Astrocyte (in vitro differentiated cells and primary cell): Measurements from ENCODE around the gene CDH13. TPM values are rescaled to one million over a fixed set of nuclear protein-coding genes. Genes with fewer than 3 reads are reported as not detected.

ENCODE experiments used
- DNase-seq: peaks from one replicate; pipeline ENCODE4 v3.0.0-alpha.2; 2010; ENCODE audit warnings: low read depth
- FAIRE-seq: peaks from 2 replicates; lab custom pipeline; 2011; peaks lifted over from hg19 to GRCh38; lab: Jason Lieb, UNC
- H2AFZ ChIP-seq: 2 replicates; pipeline ENCODE4 v1.6.0; 2012; ENCODE audit warnings: low read depth, low read length, inconsistent platforms
- H3K27ac ChIP-seq: 2 replicates; pipeline ENCODE4 v1.5.1; 2011; ENCODE audit warnings: low read depth, low read length, inconsistent platforms
- H3K27me3 ChIP-seq: 2 replicates; pipeline ENCODE4 v1.6.0; 2011; ENCODE audit warnings: low read length, inconsistent platforms; ENCODE audit not compliant: insufficient read depth
- H3K36me3 ChIP-seq: 2 replicates; pipeline ENCODE4 v1.5.1; 2011; ENCODE audit warnings: low read length, inconsistent platforms; ENCODE audit not compliant: insufficient read depth
- H3K4me1 ChIP-seq: 2 replicates; pipeline ENCODE4 v1.5.1; 2011; ENCODE audit warnings: low read length, inconsistent platforms; ENCODE audit not compliant: insufficient read depth
- H3K4me2 ChIP-seq: 2 replicates; pipeline ENCODE4 v1.6.0; 2012; ENCODE audit warnings: low read length, inconsistent platforms
- H3K4me3 ChIP-seq: 2 replicates; pipeline ENCODE4 v1.5.1; 2011; ENCODE audit warnings: low read depth, mild to moderate bottlenecking, low read length, inconsistent platforms; ENCODE audit not compliant: insufficient read depth
- H3K79me2 ChIP-seq: 2 replicates; pipeline ENCODE4 v1.6.0; 2012; ENCODE audit warnings: mild to moderate bottlenecking, low read length, inconsistent platforms; ENCODE audit not compliant: insufficient read depth
- H3K9ac ChIP-seq: 2 replicates; pipeline ENCODE4 v1.6.0; 2012; ENCODE audit warnings: mild to moderate bottlenecking, low read length, inconsistent platforms
- H3K9me3 ChIP-seq: 2 replicates; pipeline ENCODE4 v1.5.1; 2012; ENCODE audit warnings: low read depth, mild to moderate bottlenecking, low read length, inconsistent platforms; ENCODE audit not compliant: insufficient read depth
- H4K20me1 ChIP-seq: 2 replicates; pipeline ENCODE4 v1.6.0; 2012; ENCODE audit warnings: low read length, inconsistent platforms; ENCODE audit not compliant: insufficient read depth
- H3K27ac Mint-ChIP-seq: one replicate; pipeline ENCODE4 v1.8.0; 2021; ENCODE audit warnings: mild to moderate bottlenecking, mixed read lengths; ENCODE audit not compliant: unreplicated experiment
- H3K27me3 Mint-ChIP-seq: one replicate; pipeline ENCODE4 v1.8.0; 2021; ENCODE audit warnings: low read depth, mixed read lengths; ENCODE audit not compliant: unreplicated experiment
- H3K36me3 Mint-ChIP-seq: one replicate; pipeline ENCODE4 v1.8.0; 2021; ENCODE audit warnings: low read depth, mixed read lengths; ENCODE audit not compliant: unreplicated experiment
- H3K4me1 Mint-ChIP-seq: one replicate; pipeline ENCODE4 v1.8.0; 2021; ENCODE audit warnings: low read depth, mixed read lengths; ENCODE audit not compliant: unreplicated experiment
- H3K4me3 Mint-ChIP-seq: one replicate; pipeline ENCODE4 v1.8.0; 2021; ENCODE audit warnings: mild to moderate bottlenecking, moderate library complexity, mixed read lengths; ENCODE audit not compliant: unreplicated experiment
- H3K9me3 Mint-ChIP-seq: one replicate; pipeline ENCODE4 v1.8.0; 2021; ENCODE audit warnings: mild to moderate bottlenecking, mixed read lengths; ENCODE audit not compliant: unreplicated experiment
- EZH2 ChIP-seq: IDR thresholded peaks from 2 replicates; pipeline ENCODE4 v1.6.1; 2012; ENCODE audit warnings: mild to moderate bottlenecking, low read length, inconsistent platforms; ENCODE audit not compliant: insufficient read depth
- total RNA-seq: library from RNA; stranded (reverse); gene quantifications from 2 replicates; pipeline ENCODE4 v1.2.1, GENCODE V29; 2021
- TF ChIP-seq, protein P1 (sequence below): IDR thresholded peaks from 2 replicates; pipeline ENCODE4 v1.5.1; 2011; ENCODE audit warnings: low read depth, mild to moderate bottlenecking, inconsistent platforms, low read length, moderate library complexity; ENCODE audit not compliant: insufficient read depth

CDH13 gene
- total RNA-seq, 1 donor from 2014 or later, result 41.7 TPM

- Mint-ChIP-seq H3K27me3 (peaks cover 10% of the 10 kb centered on the region), H3K27ac (no peak overlapping the region), H3K9me3 (peaks cover 2% of the 10 kb centered on the region), H3K36me3 (peaks cover 3% of the 10 kb centered on the region), H3K4me3 (no peak overlapping the region), H3K4me1 (peaks cover 2% of the 10 kb centered on the region)
- Histone ChIP-seq H3K79me2 (no peaks in the 10 kb centered on the region), H3K27ac (no peak overlapping the region), H3K36me3 (no peaks in the 10 kb centered on the region), H4K20me1 (no peaks in the 10 kb centered on the region), H3K4me1 (no peaks in the 10 kb centered on the region), H3K4me2 (no peak overlapping the region), H3K9ac (no peak overlapping the region), H3K9me3 (no peaks in the 10 kb centered on the region), H2AFZ (no peak overlapping the region), H3K4me3 (no peak overlapping the region), H3K27me3 (no peaks in the 10 kb centered on the region)
- FAIRE-seq, result no peak
- no peak for DNase-seq
- TF ChIP-seq, protein P1, sequence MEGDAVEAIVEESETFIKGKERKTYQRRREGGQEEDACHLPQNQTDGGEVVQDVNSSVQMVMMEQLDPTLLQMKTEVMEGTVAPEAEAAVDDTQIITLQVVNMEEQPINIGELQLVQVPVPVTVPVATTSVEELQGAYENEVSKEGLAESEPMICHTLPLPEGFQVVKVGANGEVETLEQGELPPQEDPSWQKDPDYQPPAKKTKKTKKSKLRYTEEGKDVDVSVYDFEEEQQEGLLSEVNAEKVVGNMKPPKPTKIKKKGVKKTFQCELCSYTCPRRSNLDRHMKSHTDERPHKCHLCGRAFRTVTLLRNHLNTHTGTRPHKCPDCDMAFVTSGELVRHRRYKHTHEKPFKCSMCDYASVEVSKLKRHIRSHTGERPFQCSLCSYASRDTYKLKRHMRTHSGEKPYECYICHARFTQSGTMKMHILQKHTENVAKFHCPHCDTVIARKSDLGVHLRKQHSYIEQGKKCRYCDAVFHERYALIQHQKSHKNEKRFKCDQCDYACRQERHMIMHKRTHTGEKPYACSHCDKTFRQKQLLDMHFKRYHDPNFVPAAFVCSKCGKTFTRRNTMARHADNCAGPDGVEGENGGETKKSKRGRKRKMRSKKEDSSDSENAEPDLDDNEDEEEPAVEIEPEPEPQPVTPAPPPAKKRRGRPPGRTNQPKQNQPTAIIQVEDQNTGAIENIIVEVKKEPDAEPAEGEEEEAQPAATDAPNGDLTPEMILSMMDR, result no peak
- TF ChIP-seq EZH2, result no peak
Measured at GRCh38 chr16:83648347-83648746, 1021.6 kb downstream of the CDH13 start.

GRCh38 chr16:83651871-83652270, 1025.1 kb downstream of the CDH13 start:
- Histone ChIP-seq H3K4me2 (no peak overlapping the region), H2AFZ (no peak overlapping the region), H3K27ac (no peak overlapping the region), H3K9me3 (no peaks in the 10 kb centered on the region), H3K9ac (no peak overlapping the region), H3K27me3 (no peaks in the 10 kb centered on the region), H4K20me1 (no peaks in the 10 kb centered on the region), H3K79me2 (no peaks in the 10 kb centered on the region), H3K4me3 (no peak overlapping the region), H3K4me1 (no peaks in the 10 kb centered on the region), H3K36me3 (no peaks in the 10 kb centered on the region)
- TF ChIP-seq, protein P1, result no peak
- TF ChIP-seq EZH2, result no peak
- DNase-seq, result no peak
- Mint-ChIP-seq H3K27me3 (peaks cover 13% of the 10 kb centered on the region), H3K36me3 (peaks cover under 1% of the 10 kb centered on the region), H3K4me3 (no peak overlapping the region), H3K4me1 (peaks cover 6% of the 10 kb centered on the region), H3K9me3 (peaks cover 2% of the 10 kb centered on the region), H3K27ac (no peak overlapping the region)
- FAIRE-seq, result no peak

DNA sequence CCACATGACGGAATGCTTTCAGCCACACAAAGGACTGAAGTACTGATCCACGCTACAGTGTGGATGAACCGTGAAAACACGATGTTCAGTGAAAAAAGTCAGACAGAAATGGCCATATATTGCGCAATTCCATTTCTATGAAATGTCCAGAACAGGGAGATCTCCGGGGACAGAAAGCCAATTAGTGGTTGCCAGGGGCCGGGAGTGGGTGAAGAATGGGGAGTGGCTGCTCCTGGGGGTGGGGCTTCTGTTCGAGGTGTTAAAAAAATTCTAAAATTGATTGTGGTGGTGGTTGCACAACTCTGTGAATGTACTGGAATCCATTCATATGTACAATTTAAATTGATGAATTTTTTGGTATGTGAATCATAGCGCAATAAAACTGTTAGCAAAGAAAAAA, 1026.2 kb downstream of the CDH13 start:
- no peak overlapping the region for H3K27ac ChIP-seq
- no peaks in the 10 kb centered on the region for H3K4me1 ChIP-seq
- H3K4me3 ChIP-seq, result no peak overlapping the region
- DNase-seq, result no peak
- Mint-ChIP-seq H3K4me3 (no peak overlapping the region), H3K27ac (no peak overlapping the region), H3K4me1 (peaks cover 6% of the 10 kb centered on the region), H3K9me3 (peaks cover 2% of the 10 kb centered on the region), H3K36me3 (no peaks in the 10 kb centered on the region), H3K27me3 (peaks cover 12% of the 10 kb centered on the region)
- no peaks in the 10 kb centered on the region for H3K36me3 ChIP-seq
- no peak for FAIRE-seq
- no peaks in the 10 kb centered on the region for H3K9me3 ChIP-seq
- no peaks in the 10 kb centered on the region for H3K79me2 ChIP-seq
- no peak overlapping the region for H2AFZ ChIP-seq
- TF ChIP-seq EZH2, result no peak
- TF ChIP-seq, protein P1, result no peak
- no peak overlapping the region for H3K4me2 ChIP-seq
- no peak overlapping the region for H3K9ac ChIP-seq
- no peaks in the 10 kb centered on the region for H3K27me3 ChIP-seq
- no peaks in the 10 kb centered on the region for H4K20me1 ChIP-seq
